GM10248 (cell line): ENCODE measurements around the gene OR5AN1.

Source experiments
- CTCF ChIA-PET: fragments of 300-600 bp; sonication (Branson Sonifier 250); formaldehyde crosslinking; extraction: SDS; loops from one replicate; lab custom pipeline; 2021; ENCODE audit warnings: antibody characterized with exemption; lab: Yijun Ruan, JAX
- POLR2A ChIA-PET: fragments of 350-650 bp; sonication (Branson Sonifier 250); formaldehyde crosslinking; extraction: SDS; loops from one replicate; lab custom pipeline; 2020; ENCODE audit warnings: antibody characterized with exemption; lab: Yijun Ruan, JAX
- DNase-seq: peaks from one replicate; pipeline ENCODE4 v3.0.0; 2012; ENCODE audit errors: extremely low spot score
- CTCF ChIP-seq: IDR thresholded peaks from 2 replicates; pipeline ENCODE4 v1.5.1; 2012; ENCODE audit warnings: mild to moderate bottlenecking, low read depth; ENCODE audit errors: extremely low read depth, missing control alignments, control extremely low read depth

The OR5AN1 gene

DNA sequence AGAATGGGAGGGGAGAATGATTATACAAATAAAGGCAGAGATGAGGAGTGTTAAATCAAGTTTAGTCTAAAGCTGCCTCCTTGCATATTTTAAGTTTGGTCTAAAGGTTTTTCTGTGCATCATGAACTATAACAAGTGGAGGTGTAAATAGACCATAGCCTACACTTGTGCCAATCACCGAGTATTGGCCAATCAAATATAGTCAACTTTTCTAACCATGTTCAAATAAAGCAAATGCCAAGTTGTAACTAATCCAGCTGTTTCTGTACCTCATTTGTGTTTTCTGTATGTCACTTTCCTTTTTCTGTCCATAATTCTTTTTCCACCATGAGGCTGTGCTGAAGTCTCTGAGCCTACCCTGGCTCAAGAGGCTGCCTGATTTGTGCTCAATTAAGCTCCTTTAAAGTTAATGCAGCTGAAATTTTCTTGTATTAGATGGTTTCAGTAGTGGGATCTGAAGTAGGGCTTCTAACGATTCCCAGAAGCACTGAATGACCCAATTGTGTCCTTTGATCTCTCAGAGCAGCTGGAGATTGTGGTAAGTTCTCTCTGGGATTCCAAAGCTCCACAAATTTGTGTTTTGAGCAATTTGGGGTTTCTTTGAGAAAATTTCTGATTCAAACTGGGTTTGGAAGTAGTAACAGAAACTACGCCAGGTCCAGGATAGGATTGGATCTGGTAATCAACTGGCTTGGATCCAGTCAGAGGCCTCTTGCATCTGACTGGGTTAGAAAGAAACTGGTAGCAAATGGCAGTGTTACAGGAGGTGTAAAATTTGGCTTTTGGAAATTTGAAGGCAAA, 42.0 kb downstream of the OR5AN1 start:
- no peak for TF ChIP-seq CTCF
- ChIA-PET POLR2A (no interaction called here), CTCF (interaction anchor here (0.8 to 1.5 kb wide), 4 partner anchors 9 to 229 kb away, joined by 3 to 5 read pairs (median 3); partner anchors contain the start of gene DTX4)
- no peak for DNase-seq

DNA sequence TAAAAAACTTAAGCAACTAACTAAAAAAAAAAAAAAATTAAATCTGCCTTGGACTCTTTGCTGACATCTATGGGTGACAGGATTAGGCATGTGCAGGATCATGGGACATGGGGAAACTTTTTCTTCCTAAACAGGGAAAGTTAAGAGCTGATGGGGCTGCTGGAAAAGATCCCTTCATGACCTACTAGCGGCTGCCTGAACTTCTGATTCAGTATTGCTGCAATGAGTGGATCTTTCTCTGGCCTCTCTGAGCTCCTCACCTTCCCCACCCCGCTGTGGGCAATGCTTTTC, 42.5 kb downstream of the OR5AN1 start:
- TF ChIP-seq CTCF: no peak
- CTCF ChIA-PET: interaction anchor here (1.2 to 1.5 kb wide), 3 partner anchors 8 to 230 kb away, joined by 3 to 5 read pairs (median 3); partner anchors contain the start of gene DTX4
- POLR2A ChIA-PET: no interaction called here
- DNase-seq: no peak

- ChIA-PET POLR2A (no interaction called here), CTCF (no interaction called here)
- TF ChIP-seq CTCF: no peak
- DNase-seq: no peak
Measured at GRCh38 chr11:59403546-59403945, 44.9 kb downstream of the OR5AN1 start.

- POLR2A ChIA-PET: no interaction called here
- CTCF ChIA-PET: interaction anchor here (1.8 kb wide), 1 partner anchor 16 kb away, joined by 8 read pairs; no protein-coding TSS in a partner anchor
- TF ChIP-seq CTCF: no peak
- no peak for DNase-seq
Measured at GRCh38 chr11:59413646-59414045, 55.0 kb downstream of the OR5AN1 start.

DNA sequence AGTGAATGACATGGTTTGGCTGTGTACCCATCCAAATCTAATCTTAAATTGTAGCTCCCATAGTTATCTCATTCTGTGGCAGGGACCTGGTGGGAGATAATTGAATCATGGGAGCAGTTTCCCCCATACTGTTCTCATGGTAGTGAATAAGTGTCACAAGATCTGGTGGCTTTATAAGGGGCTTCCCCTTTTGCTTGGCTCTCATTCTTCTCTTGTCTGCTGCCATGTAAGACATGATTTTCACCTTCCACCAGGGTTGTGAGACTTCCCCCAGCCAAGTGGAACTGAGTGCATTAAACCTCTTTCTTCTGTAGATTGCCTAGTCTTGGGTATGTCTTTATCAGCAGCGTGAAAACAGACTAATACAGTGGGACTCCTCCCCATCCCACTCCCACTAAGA, 56.4 kb downstream of the OR5AN1 start:
- TF ChIP-seq CTCF: no peak
- POLR2A ChIA-PET: no interaction called here
- CTCF ChIA-PET: interaction anchor here (1.0 kb wide), 1 partner anchor 245 kb away, joined by 3 read pairs; no protein-coding TSS in a partner anchor
- DNase-seq: no peak

- no peak for DNase-seq
- no peak for TF ChIP-seq CTCF
- POLR2A ChIA-PET: no interaction called here
- CTCF ChIA-PET: interaction anchor here (1.4 kb wide), 2 partner anchors 10 to 214 kb away, joined by 3 read pairs; partner anchors contain the start of gene OR5A2
Measured at GRCh38 chr11:59416613-59417012, 57.9 kb downstream of the OR5AN1 start.
